HG02970 (cell line): ENCODE results near the gene MRPS15.
"Not testable (repeated sequence)": the region's sequence is repeated elsewhere in the genome, so short reads cannot be mapped to it uniquely, and the experiment has no call there.

Experiments used
- ATAC-seq: cut with Tn5 transposase; IDR thresholded peaks from one replicate; pipeline ENCODE4 v1.9.1; 2021; ENCODE audit warnings: mild to moderate bottlenecking, moderate library complexity, moderate number of reproducible peaks; ENCODE audit not compliant: unreplicated experiment, low FRiP score

The MRPS15 gene

GRCh38 chr1:36486093-36486438 is 21.9 kb upstream of the MRPS15 start:
- ATAC-seq, result no peak

- ATAC-seq, result no peak
Observed at GRCh38 chr1:36484099-36484498, 19.9 kb upstream of the MRPS15 start.

DNA sequence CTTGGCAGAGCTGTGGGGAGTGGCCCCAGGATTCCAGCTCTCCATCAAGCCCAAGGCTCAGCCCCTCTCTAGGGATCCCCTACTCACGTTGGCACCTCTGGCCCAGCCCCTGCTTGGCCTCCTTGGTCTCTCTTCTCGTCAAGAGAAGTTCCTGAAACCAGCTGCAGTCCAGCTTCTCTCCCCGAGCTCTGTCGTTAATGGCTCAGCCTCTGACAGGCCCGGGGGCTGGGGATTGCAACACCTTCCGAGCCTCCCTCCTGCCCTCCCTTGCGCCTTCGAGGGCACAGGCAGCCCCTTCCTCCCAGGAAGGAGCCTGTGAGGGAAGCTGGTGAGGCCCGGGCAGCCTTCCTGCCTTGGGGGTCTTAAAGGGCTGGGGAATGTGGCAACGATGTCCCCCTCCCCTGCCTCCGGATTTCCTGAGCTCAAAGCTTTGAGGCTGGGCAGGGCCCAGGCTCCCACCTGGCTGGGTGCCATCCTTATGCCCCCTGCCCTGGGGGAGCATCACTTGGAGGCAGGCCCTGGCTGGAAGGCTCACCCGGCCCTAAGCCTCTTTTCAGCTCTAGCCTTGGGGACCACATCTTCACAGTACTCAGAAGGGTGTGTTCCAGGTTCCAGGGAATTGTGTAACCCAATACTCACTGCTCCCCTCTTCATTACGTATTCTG is 18.7 kb upstream of the MRPS15 start, which contains the start of gene CSF3R:
Gene CSF3R, minus strand, starts transcription at position 190 of the 665 bp plus-strand sequence. CDS start 3,417 bp downstream, outside the sequence.
- no peak for ATAC-seq

GRCh38 chr1:36481771-36482723 is 17.9 kb upstream of the MRPS15 start:
- no peak for ATAC-seq

DNA sequence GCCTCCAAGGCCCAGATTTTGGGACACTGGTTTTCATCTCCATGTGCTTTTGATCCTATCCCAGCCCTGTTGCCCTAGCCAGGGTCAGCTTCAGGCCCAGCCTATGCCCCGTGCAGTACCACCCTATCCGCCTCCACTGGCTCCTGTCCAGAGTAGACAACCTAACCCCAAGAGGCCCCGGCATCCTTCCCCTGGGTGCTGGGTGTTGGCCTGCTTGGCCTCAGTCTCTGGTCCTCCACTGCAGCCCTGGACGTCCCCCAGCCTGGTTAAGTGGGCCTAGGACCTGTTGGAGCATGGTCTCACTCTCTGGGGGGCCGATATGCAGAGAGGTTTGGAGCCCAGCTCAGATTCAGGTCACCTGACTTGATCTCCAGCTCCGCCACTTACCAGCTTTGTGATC is 16.9 kb upstream of the MRPS15 start:
- ATAC-seq, result no peak

DNA sequence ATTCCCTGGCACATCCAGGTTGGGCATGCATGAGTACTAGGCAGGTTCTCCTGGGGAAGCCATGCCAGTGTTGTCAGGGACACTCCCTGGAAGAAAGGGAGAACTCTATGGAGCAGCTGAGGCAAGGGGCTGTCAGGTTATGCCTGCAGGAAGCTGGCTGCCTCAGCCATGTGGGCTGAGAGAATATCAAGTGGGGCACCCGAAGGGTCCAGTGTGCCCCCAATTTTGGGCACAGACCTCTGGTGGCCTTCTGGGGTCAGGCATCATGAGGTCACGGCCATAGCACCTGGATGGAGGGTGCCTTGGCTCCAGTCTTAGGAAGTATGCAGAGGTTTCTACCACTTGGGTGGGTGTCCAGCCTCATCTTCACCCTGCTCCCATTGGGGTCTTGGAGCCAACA is 16.0 kb upstream of the MRPS15 start:
- ATAC-seq, result no peak

DNA sequence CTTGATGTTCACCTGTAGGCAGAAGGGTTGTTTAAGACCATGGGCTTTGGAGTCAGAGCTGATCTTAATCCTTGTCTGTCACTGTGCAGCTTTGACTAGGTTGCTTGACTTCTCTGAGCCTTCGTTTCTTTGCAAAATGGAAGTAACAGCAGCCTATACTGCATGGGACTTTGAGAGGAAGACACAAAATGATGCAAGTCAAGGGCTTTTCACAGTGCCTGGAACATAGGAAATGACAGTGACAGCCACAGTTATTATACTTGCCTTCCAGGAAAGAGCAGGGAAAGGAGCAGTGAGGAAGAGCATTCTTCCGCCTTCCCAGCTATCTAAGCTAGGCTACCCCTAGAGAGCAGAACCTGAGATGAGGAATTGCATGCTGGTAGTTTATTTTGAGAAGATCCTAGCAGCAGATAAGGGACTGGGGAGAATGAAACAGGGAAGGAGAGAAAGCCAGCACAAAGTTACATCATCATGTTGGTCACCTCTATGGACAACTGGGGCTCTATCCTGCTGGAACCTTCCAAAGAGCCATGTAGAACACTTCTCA is 15.4 kb upstream of the MRPS15 start:
- no peak for ATAC-seq

GRCh38 chr1:36477615-36478014 is 13.4 kb upstream of the MRPS15 start:
- ATAC-seq, result not testable (repeated sequence)

DNA sequence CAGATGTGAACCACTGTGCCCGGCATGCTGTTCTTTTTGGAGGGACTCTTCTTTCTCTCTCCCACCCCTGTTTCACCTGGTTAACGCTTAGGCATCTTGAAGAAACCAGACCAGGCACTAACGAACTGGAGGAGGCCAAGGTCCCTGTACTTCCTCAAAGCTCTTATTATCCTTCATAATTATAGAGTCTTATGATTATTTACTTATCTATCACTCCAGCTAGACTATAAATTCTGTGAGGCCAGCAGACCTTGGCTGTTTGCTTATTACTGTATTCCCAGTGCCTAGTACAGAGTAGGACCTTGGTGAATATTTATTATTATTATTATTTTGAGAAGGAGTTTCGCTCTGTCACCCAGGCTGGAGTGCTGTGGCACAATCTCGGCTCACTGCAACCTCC is 12.8 kb upstream of the MRPS15 start:
- no peak for ATAC-seq

- no peak for ATAC-seq
Observed at GRCh38 chr1:36475910-36476604, 11.9 kb upstream of the MRPS15 start.

GRCh38 chr1:36475341-36475740 is 11.2 kb upstream of the MRPS15 start:
- no peak for ATAC-seq

- no peak for ATAC-seq
Observed at GRCh38 chr1:36472656-36473055, 8.5 kb upstream of the MRPS15 start.

DNA sequence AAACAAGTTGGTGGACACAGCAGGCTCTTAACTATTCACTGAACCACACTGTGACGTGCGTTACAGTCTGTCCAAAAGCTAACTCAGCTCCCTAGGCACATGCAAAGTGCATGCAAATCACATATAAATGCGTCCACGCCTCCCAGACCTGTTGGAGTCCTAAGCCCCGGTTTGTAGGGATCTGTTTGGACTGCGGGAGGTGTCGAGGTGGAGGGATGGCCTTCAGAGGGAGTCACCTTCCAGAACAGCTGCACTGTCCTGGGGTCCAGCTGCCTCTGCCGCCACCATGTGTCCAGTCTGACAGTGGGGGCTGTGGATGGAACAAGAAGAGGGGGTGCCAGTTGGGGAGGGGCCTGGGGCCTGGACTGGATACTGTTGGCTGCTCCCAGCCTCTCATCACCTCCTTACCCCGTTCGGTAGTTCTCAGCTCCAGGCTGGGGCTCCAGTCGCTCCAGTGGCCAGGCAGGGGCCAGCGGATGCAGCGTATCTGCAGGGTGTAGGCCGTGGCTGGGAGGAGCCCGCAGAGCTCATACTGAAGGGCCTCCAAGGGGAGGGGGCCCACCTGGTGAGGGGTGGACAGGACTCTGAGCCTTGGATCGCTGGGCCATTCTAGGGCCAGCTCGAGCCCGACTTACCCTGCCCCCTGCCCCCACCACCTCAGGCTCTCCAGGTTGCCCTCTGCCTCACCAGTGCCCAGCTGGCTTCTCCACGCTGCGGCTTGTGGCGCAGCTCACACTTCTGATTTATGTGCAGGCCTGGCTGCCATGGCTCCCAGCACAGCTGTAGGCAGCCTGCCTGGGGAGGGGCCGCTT is 7.9 kb upstream of the MRPS15 start:
- no peak for ATAC-seq

- ATAC-seq, result no peak
Observed at GRCh38 chr1:36469163-36469562, 5.0 kb upstream of the MRPS15 start.

- ATAC-seq, result no peak
Observed at GRCh38 chr1:36467700-36468455, 3.7 kb upstream of the MRPS15 start.

DNA sequence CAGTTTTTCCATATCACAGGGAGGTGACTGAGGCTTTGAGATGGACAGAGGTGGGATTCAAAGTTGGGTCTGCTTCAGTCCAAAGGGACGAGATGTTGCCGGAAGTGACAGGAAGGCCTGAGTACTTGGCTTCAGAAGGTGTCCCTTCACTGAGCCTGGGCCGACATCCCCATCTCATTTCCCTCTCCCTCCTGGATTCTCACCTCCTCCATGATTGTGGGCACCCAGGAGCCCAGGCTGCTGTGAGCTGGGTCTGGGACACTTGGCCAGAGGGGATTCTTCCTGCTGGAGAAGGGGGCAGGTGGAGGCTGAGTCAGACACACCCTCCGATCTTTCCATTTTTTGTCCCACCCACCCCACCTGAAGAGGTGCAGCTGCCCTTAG is 2.8 kb upstream of the MRPS15 start:
- ATAC-seq, result no peak

- ATAC-seq, result no peak
Observed at GRCh38 chr1:36466370-36467026, 2.3 kb upstream of the MRPS15 start.

- no peak for ATAC-seq
Observed at GRCh38 chr1:36465731-36466369, 1.7 kb upstream of the MRPS15 start.
